Activated T-helper 17 cell treated with anti-CD3 and anti-CD28 coated beads, Interleukin-2, amount 50 U/mL, for 72 hours (primary cell): ENCODE data around the gene SERPINB5. TPM values are rescaled to one million over a fixed set of nuclear protein-coding genes. Genes with fewer than 3 reads are reported as not detected.

Experiments used
- ATAC-seq: fragments of 150-1000 bp; cut with Tn5 transposase; replicated peaks from 2 replicates; pipeline ENCODE4 v1.10.0; 2021; ENCODE audit warnings: mild to moderate bottlenecking, moderate library complexity
- H3K27ac Mint-ChIP-seq: one replicate; pipeline ENCODE4 v1.8.0; 2022; ENCODE audit warnings: mixed read lengths
- H3K27me3 Mint-ChIP-seq: one replicate; pipeline ENCODE4 v1.8.0; 2022; ENCODE audit warnings: mixed read lengths
- H3K36me3 Mint-ChIP-seq: one replicate; pipeline ENCODE4 v1.8.0; 2022; ENCODE audit warnings: low read depth, mild to moderate bottlenecking, mixed read lengths
- H3K4me1 Mint-ChIP-seq: one replicate; pipeline ENCODE4 v1.8.0; 2022; ENCODE audit warnings: mixed read lengths
- H3K4me3 Mint-ChIP-seq: one replicate; pipeline ENCODE4 v1.8.0; 2022; ENCODE audit warnings: mild to moderate bottlenecking, mixed read lengths
- H3K9me3 Mint-ChIP-seq: one replicate; pipeline ENCODE4 v1.8.0; 2022; ENCODE audit warnings: mixed read lengths
- total RNA-seq, 2 donors: library from RNA; stranded (reverse); gene quantifications; one replicate each; pipeline ENCODE4 v1.2.3, GENCODE V29; 2022

Gene SERPINB5
- total RNA-seq, 2 donors from 2014 or later: not detected

DNA sequence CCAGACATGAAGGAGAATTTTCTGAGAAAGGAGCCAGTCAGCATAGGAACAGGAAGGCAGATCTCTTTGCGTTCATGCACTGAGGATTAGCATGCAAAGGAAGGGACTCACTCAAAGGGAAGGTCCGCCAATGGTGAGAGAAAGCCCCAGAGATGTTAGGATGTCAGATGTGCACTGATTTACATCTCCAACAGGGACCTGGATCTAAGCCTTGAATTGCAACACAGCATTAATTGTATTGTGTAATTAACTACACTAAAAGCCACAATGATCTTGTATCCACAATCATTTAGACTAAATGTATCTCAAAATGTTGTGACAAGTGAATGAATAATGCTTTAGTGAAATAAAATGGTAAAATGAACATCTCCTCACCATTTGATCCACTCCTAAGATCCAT, 4.2 kb downstream of the SERPINB5 start:
- no peak overlapping the region for H3K27ac Mint-ChIP-seq
- no peaks in the 10 kb centered on the region for H3K36me3 Mint-ChIP-seq
- H3K4me1 Mint-ChIP-seq: no peaks in the 10 kb centered on the region
- no peak overlapping the region for H3K4me3 Mint-ChIP-seq
- H3K9me3 Mint-ChIP-seq: no peaks in the 10 kb centered on the region
- H3K27me3 Mint-ChIP-seq: peaks cover 38% of the 10 kb centered on the region
- ATAC-seq: no peak

DNA sequence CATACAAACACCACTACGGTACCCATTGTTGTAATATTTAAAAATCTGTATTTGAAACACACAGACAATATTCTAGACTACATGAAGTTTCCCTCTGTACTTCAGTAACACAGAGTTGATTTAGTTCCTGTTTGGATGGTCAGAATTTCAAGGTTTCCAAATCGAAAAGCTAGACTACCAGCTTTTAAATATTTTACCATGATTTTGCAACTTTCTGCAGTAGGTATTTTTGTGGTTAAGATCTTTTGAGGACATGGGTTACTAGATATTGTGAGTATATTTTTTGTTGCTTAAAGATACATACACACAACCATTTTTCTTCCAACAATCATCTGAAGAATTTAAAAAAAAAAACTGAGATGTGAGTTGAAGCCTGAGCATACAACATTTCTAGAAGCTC, 10.9 kb downstream of the SERPINB5 start:
- no peak for ATAC-seq
- Mint-ChIP-seq H3K27me3 (peaks cover 22% of the 10 kb centered on the region), H3K4me1 (no peaks in the 10 kb centered on the region), H3K9me3 (no peaks in the 10 kb centered on the region), H3K27ac (no peak overlapping the region), H3K36me3 (no peaks in the 10 kb centered on the region), H3K4me3 (no peak overlapping the region)

- H3K9me3 Mint-ChIP-seq: no peaks in the 10 kb centered on the region
- no peaks in the 10 kb centered on the region for H3K4me1 Mint-ChIP-seq
- no peak for ATAC-seq
- no peaks in the 10 kb centered on the region for H3K36me3 Mint-ChIP-seq
- H3K27me3 Mint-ChIP-seq: peaks cover 19% of the 10 kb centered on the region
- H3K4me3 Mint-ChIP-seq: no peak overlapping the region
- H3K27ac Mint-ChIP-seq: no peak overlapping the region
Measured at GRCh38 chr18:63488160-63488559, 11.4 kb downstream of the SERPINB5 start.

DNA sequence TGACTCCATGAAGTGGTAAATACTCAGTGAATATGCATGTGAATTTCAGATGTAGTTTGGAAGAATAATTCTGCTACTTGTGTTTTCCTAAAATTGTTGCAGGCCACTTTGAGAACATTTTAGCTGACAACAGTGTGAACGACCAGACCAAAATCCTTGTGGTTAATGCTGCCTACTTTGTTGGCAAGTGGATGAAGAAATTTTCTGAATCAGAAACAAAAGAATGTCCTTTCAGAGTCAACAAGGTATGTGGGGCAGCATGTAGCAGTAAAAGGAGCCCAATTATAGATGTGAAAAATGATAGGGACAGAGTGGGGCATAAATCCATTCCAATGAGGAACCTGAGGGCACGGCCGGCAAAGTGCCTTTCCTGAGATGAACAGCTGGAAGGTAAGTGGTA, 16.1 kb downstream of the SERPINB5 start:
- no peak for ATAC-seq
- no peaks in the 10 kb centered on the region for H3K4me1 Mint-ChIP-seq
- no peak overlapping the region for H3K4me3 Mint-ChIP-seq

GRCh38 chr18:63495675-63496074, 18.9 kb downstream of the SERPINB5 start:
- Mint-ChIP-seq H3K4me3 (no peak overlapping the region), H3K27me3 (no peaks in the 10 kb centered on the region), H3K36me3 (no peaks in the 10 kb centered on the region), H3K4me1 (no peaks in the 10 kb centered on the region), H3K27ac (no peak overlapping the region), H3K9me3 (no peaks in the 10 kb centered on the region)
- no peak for ATAC-seq

More for the DNA sequence above, 16.1 kb downstream of the SERPINB5 start:
- Mint-ChIP-seq H3K36me3 (no peaks in the 10 kb centered on the region), H3K27me3 (peaks cover 1% of the 10 kb centered on the region), H3K9me3 (no peaks in the 10 kb centered on the region), H3K27ac (no peak overlapping the region)

GRCh38 chr18:63505566-63506335, 29.0 kb downstream of the SERPINB5 start:
- Mint-ChIP-seq H3K27me3 (peaks cover 30% of the 10 kb centered on the region), H3K36me3 (no peaks in the 10 kb centered on the region), H3K9me3 (no peaks in the 10 kb centered on the region), H3K27ac (no peak overlapping the region), H3K4me3 (no peak overlapping the region), H3K4me1 (no peaks in the 10 kb centered on the region)
- no peak for ATAC-seq

DNA sequence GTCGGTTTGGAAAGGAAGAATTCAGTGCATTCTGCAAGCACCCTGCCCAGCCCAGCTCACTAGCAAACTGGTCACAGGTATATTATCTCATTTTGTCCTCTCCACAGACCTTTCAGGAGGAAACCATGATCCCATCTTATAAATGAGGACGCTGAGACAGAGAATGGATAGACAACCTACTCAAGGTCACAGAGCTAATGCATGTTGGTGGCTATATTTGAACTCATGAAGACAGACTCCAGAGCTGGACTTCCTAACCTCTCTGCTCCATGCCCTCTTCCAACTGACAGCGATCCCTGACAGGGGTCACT, 29.5 kb downstream of the SERPINB5 start:
- Mint-ChIP-seq H3K36me3 (no peaks in the 10 kb centered on the region), H3K27ac (no peak overlapping the region), H3K9me3 (no peaks in the 10 kb centered on the region), H3K27me3 (peaks cover 33% of the 10 kb centered on the region), H3K4me3 (no peak overlapping the region), H3K4me1 (no peaks in the 10 kb centered on the region)
- no peak for ATAC-seq

DNA sequence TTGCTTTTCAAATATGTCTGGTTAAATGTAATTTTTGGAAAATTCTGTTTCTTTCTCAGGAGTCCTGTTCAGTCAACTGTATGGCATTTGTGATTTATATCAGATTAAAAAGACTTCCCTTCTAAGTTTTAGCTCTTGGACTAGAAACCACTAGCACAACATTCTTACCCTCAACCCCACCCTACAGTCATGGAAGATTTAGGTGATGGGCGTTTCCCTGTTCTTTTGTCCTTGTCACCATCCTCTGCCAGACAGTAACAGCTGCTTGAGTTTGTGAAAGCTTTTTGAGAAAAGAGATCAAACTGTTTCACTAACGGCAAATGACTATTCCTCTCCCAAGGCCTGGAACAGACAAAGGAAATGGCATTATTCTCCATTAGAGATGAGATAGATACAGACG, 31.8 kb downstream of the SERPINB5 start:
- H3K36me3 Mint-ChIP-seq: no peaks in the 10 kb centered on the region
- peaks cover 36% of the 10 kb centered on the region for H3K27me3 Mint-ChIP-seq
- no peak overlapping the region for H3K4me3 Mint-ChIP-seq
- no peak for ATAC-seq
- H3K27ac Mint-ChIP-seq: no peak overlapping the region
- no peaks in the 10 kb centered on the region for H3K9me3 Mint-ChIP-seq
- no peaks in the 10 kb centered on the region for H3K4me1 Mint-ChIP-seq

GRCh38 chr18:63511285-63511684, 34.5 kb downstream of the SERPINB5 start:
- no peak for ATAC-seq
- H3K27me3 Mint-ChIP-seq: peaks cover 25% of the 10 kb centered on the region
- H3K9me3 Mint-ChIP-seq: no peaks in the 10 kb centered on the region
- H3K36me3 Mint-ChIP-seq: no peaks in the 10 kb centered on the region
- H3K4me1 Mint-ChIP-seq: no peaks in the 10 kb centered on the region
- H3K4me3 Mint-ChIP-seq: no peak overlapping the region
- no peak overlapping the region for H3K27ac Mint-ChIP-seq

- Mint-ChIP-seq H3K4me3 (no peak overlapping the region), H3K27ac (no peak overlapping the region), H3K9me3 (no peaks in the 10 kb centered on the region), H3K36me3 (no peaks in the 10 kb centered on the region), H3K27me3 (peaks cover 16% of the 10 kb centered on the region), H3K4me1 (no peaks in the 10 kb centered on the region)
- ATAC-seq: no peak
Measured at GRCh38 chr18:63514326-63514725, 37.6 kb downstream of the SERPINB5 start.

DNA sequence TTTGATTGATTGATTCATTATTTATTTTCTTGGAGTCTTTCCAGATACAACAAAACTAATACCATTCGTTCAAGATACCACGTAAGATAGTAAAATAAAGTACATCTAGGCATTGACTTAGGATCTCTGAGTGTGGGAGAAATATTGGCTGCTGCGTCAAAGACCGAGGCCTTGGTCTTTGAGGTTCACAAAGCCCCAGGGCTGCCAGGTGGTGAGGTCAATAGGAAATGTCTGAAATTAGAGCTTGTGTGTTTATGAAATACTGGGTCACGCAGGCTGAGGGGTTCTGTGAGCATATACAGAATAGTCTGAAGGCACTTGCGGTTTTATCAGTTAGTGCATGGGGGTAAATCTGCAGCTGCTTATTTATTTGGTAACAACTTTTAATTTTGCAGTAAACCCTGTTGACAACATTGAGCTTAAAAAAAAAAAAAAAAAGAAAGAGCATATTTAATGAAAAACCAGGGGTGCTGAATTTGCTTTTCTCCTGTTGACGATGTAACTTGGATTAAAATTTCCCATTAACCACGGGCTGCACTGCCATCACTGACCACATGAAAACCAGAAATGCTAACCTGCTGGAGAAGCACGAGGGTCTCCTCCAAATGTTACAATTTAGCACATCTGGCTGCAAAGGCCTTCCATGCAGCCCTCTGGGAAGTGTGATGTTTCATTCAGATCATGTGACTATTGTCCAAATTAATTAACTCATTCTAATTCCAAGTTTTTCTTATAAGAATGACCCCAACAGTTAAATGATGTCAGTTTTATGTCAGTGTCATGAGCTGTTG, 38.3 kb downstream of the SERPINB5 start:
- ATAC-seq: no peak
- no peaks in the 10 kb centered on the region for H3K36me3 Mint-ChIP-seq
- no peak overlapping the region for H3K4me3 Mint-ChIP-seq
- no peak overlapping the region for H3K27ac Mint-ChIP-seq
- H3K4me1 Mint-ChIP-seq: no peaks in the 10 kb centered on the region
- no peaks in the 10 kb centered on the region for H3K9me3 Mint-ChIP-seq
- H3K27me3 Mint-ChIP-seq: peaks cover 17% of the 10 kb centered on the region

GRCh38 chr18:63515801-63516200, 39.0 kb downstream of the SERPINB5 start:
- ATAC-seq: no peak
- Mint-ChIP-seq H3K4me3 (no peak overlapping the region), H3K9me3 (no peaks in the 10 kb centered on the region)

DNA sequence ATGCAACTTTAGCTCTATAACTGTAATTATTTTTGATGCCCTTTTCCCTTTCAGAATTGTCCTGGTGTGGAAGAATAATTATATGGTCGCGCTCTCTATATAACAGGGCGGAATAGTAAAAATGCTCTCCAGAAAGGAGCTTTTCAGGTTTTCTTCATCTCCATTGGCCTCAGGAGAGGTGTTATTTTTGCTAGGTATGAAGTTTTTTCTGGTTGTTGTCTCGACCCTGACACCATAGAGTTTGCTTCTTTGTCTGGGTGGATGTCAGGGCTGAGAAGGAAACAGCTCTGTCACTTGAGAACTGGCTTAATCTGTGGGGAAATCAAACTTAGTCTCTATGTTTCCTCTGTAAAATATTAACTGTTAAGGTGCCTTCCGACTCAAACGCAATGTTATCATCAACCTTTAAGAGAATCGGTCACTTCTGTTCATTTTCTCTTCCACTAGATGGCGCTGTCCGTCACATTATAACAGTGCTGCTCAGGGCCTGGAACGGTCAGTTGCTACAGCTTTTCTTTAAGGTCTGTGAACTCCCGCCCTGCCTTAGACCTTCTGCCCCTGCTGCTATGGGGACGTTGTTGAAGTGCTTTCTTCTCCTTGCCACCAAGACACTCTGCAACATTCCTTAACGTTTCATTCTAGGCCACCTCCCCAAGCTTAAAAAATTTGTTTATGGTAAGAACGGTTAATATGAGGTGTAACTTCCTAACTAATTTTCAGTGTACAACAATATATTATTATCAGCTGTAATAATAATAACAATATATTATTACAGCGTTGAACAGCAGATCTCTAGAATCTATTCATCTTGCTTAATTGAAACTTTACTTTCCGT, 41.6 kb downstream of the SERPINB5 start:
- no peaks in the 10 kb centered on the region for H3K36me3 Mint-ChIP-seq
- H3K4me1 Mint-ChIP-seq: no peaks in the 10 kb centered on the region
- peaks cover 14% of the 10 kb centered on the region for H3K27me3 Mint-ChIP-seq
- no peaks in the 10 kb centered on the region for H3K9me3 Mint-ChIP-seq
- H3K4me3 Mint-ChIP-seq: no peak overlapping the region
- H3K27ac Mint-ChIP-seq: no peak overlapping the region
- ATAC-seq: peak; percentile 81

More at GRCh38 chr18:63515801-63516200, 39.0 kb downstream of the SERPINB5 start:
- Mint-ChIP-seq H3K36me3 (no peaks in the 10 kb centered on the region), H3K4me1 (no peaks in the 10 kb centered on the region), H3K27me3 (peaks cover 18% of the 10 kb centered on the region), H3K27ac (no peak overlapping the region)

- H3K4me1 Mint-ChIP-seq: no peaks in the 10 kb centered on the region
Measured at GRCh38 chr18:63520053-63520685, 43.4 kb downstream of the SERPINB5 start.

More at GRCh38 chr18:63520053-63520685, 43.4 kb downstream of the SERPINB5 start:
- ATAC-seq: no peak
- Mint-ChIP-seq H3K36me3 (no peaks in the 10 kb centered on the region), H3K27me3 (peaks cover 13% of the 10 kb centered on the region), H3K27ac (no peak overlapping the region), H3K9me3 (no peaks in the 10 kb centered on the region), H3K4me3 (no peak overlapping the region)
